Measurements from ENCODE around the gene TMEM51.

DNA sequence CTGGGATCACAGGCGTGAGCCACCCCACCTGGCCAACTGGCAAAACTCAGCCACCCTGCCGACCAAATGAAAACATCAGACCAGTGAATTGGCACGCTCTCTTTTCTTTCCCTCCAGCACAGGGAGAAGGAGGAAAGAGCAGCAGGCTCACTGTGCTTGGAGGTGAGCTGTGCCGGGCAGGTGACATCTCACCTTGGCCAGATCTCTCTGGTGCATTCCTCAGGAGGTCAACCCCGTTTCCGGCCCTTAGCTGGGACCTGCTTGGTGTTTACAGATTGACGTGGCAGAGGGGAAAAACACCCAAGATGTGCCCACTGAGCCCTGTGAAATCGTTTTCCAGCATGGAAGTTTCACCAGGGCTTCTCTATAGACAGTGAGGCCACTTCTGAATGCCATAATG lies 45.1 kb downstream of the TMEM51 start:
- TF ChIP-seq, protein P1, sequence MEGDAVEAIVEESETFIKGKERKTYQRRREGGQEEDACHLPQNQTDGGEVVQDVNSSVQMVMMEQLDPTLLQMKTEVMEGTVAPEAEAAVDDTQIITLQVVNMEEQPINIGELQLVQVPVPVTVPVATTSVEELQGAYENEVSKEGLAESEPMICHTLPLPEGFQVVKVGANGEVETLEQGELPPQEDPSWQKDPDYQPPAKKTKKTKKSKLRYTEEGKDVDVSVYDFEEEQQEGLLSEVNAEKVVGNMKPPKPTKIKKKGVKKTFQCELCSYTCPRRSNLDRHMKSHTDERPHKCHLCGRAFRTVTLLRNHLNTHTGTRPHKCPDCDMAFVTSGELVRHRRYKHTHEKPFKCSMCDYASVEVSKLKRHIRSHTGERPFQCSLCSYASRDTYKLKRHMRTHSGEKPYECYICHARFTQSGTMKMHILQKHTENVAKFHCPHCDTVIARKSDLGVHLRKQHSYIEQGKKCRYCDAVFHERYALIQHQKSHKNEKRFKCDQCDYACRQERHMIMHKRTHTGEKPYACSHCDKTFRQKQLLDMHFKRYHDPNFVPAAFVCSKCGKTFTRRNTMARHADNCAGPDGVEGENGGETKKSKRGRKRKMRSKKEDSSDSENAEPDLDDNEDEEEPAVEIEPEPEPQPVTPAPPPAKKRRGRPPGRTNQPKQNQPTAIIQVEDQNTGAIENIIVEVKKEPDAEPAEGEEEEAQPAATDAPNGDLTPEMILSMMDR (conservative IDR thresholded peaks at IDR 0.05; ENCODE audit: low read depth, low read length) = no peak
- TF ChIP-seq EZH2 (IDR thresholded peaks at IDR 0.05; ENCODE audit: borderline replicate concordance, low read depth, low read length, poor library complexity, severe bottlenecking) = no peak
